Astrocyte (in vitro differentiated cells and primary cell): ENCODE data around the gene C12orf42.

Experiments
- CTCF ChIP-seq: IDR thresholded peaks from 2 replicates; pipeline ENCODE4 v1.5.1; 2011; ENCODE audit warnings: low read depth, mild to moderate bottlenecking, inconsistent platforms, low read length, moderate library complexity; ENCODE audit not compliant: insufficient read depth
- EZH2 ChIP-seq: IDR thresholded peaks from 2 replicates; pipeline ENCODE4 v1.6.1; 2012; ENCODE audit warnings: mild to moderate bottlenecking, low read length, inconsistent platforms; ENCODE audit not compliant: insufficient read depth

- no peak for TF ChIP-seq CTCF
- no peak for TF ChIP-seq EZH2
Measured at GRCh38 chr12:103513875-103514274, 18.1 kb upstream of the C12orf42 start.
